HL-60 (cell line): ENCODE data around the gene IL1RAPL1.

Experiments
- DNase-seq, 2 experiments: peaks; one replicate each; pipeline ENCODE4 v3.0.0-alpha.2; 2010 to 2020; ENCODE audit warnings: low read depth in 1 of 2, low spot score in 1 of 2
- H3K27ac ChIP-seq: fragments of 250-450 bp; sonication (Bioruptor Pico); replicated peaks from 2 replicates; pipeline ENCODE4 v1.5.1; 2020; ENCODE audit warnings: mild to moderate bottlenecking, moderate library complexity
- H3K27me3 ChIP-seq: fragments of 250-450 bp; sonication (Bioruptor Pico); 2 replicates; pipeline ENCODE4 v1.5.1; 2021; ENCODE audit warnings: mild to moderate bottlenecking, moderate library complexity; ENCODE audit not compliant: insufficient read depth, poor library complexity, severe bottlenecking
- H3K4me3 ChIP-seq: replicated peaks from 2 replicates; pipeline ENCODE4 v1.5.1; 2011; ENCODE audit warnings: mild to moderate bottlenecking, control low read depth, low read length; ENCODE audit not compliant: insufficient read depth
- CTCF ChIP-seq: IDR thresholded peaks from one replicate; pipeline ENCODE4 v1.5.1; 2011; ENCODE audit warnings: low read length, control low read depth, inconsistent platforms; ENCODE audit not compliant: insufficient read depth
- GABPA ChIP-seq: IDR thresholded peaks from 2 replicates; pipeline ENCODE4 v1.6.1; 2012; ENCODE audit warnings: low read depth
- POLR2AphosphoS5 ChIP-seq: IDR thresholded peaks from 2 replicates; pipeline ENCODE4 v1.6.1; 2012; ENCODE audit warnings: low read depth
- SPI1 ChIP-seq: IDR thresholded peaks from 2 replicates; pipeline ENCODE4 v1.6.1; 2012; ENCODE audit warnings: low read depth, mild to moderate bottlenecking, borderline replicate concordance
- TF ChIP-seq, protein P1 (sequence below): IDR thresholded peaks from 2 replicates; pipeline ENCODE4 v1.6.1; 2012; ENCODE audit warnings: low read depth; ENCODE audit not compliant: insufficient replicate concordance

Gene IL1RAPL1

DNA sequence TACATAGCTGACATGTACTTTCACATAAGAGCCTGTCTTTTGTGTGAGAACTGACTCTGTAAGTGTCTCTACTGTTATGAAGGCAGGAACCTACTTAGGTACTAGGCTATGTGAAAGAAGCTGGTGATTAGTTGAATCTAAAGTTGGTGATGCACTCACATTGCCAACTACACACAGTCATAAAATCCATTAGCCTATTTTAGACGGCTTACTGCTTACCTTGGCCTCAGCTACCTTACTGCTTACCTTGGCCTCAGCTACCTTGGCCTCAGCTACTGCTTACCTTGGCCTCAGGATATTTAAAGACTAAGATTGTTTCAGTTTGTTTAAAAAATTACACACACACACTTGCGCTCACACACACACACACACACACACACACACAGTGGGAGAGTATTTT is 549.7 kb downstream of the IL1RAPL1 start:
- Histone ChIP-seq H3K4me3 (no peak overlapping the region), H3K27me3 (no peaks in the 10 kb centered on the region), H3K27ac (no peak overlapping the region)
- DNase-seq, result no peak
- TF ChIP-seq GABPA (no peak), POLR2AphosphoS5 (no peak)

GRCh38 chrX:29138003-29138402 is 550.8 kb downstream of the IL1RAPL1 start:
- TF ChIP-seq, protein P1, sequence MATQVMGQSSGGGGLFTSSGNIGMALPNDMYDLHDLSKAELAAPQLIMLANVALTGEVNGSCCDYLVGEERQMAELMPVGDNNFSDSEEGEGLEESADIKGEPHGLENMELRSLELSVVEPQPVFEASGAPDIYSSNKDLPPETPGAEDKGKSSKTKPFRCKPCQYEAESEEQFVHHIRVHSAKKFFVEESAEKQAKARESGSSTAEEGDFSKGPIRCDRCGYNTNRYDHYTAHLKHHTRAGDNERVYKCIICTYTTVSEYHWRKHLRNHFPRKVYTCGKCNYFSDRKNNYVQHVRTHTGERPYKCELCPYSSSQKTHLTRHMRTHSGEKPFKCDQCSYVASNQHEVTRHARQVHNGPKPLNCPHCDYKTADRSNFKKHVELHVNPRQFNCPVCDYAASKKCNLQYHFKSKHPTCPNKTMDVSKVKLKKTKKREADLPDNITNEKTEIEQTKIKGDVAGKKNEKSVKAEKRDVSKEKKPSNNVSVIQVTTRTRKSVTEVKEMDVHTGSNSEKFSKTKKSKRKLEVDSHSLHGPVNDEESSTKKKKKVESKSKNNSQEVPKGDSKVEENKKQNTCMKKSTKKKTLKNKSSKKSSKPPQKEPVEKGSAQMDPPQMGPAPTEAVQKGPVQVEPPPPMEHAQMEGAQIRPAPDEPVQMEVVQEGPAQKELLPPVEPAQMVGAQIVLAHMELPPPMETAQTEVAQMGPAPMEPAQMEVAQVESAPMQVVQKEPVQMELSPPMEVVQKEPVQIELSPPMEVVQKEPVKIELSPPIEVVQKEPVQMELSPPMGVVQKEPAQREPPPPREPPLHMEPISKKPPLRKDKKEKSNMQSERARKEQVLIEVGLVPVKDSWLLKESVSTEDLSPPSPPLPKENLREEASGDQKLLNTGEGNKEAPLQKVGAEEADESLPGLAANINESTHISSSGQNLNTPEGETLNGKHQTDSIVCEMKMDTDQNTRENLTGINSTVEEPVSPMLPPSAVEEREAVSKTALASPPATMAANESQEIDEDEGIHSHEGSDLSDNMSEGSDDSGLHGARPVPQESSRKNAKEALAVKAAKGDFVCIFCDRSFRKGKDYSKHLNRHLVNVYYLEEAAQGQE, result no peak
- no peak for TF ChIP-seq GABPA
- no peak for TF ChIP-seq CTCF
- no peaks in the 10 kb centered on the region for H3K27me3 ChIP-seq
- H3K4me3 ChIP-seq, result no peak overlapping the region
- no peak overlapping the region for H3K27ac ChIP-seq
- DNase-seq, result no peak

DNA sequence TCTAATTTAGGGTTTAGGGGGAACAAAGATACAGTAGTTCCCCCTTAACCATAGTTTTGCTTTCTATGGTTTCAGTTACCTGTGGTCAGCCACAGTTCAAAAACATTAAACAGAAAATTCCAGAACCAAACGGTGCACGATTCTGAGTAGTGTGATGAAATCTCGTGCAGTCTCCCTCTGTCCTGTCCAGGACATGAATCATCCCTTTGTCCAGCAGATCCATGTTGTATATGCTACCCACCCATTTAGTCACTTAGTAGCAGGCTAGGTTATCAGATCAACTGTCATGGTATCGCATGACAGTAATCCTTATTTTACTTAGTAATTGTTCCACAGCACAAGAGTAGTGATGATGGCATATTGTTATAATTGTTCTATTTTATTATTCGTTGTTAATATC is 556.1 kb downstream of the IL1RAPL1 start:
- Histone ChIP-seq H3K4me3 (no peak overlapping the region), H3K27ac (no peak overlapping the region), H3K27me3 (no peaks in the 10 kb centered on the region)
- TF ChIP-seq POLR2AphosphoS5, result no peak
- no peak for TF ChIP-seq GABPA
- TF ChIP-seq, protein P1, result no peak
- no peak for TF ChIP-seq CTCF
- no peak for TF ChIP-seq SPI1
- DNase-seq, result no peak

DNA sequence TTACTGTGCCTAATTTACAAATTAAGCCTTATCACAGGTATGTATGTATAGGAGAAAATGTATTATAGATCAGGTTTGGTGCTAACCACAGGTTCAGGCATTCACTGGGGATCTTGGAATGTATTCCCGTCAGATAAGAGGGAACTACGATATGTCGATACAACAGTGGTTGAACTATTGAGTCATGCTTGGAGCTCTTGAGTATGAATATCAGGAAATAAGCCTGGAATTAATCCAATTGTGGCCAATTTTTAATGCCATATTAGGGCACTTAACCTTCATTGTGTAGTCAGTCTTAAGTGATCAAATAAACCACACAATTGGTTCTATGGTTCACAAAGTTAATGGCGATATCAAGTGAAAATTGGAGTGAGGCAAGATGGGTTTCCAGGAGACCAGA is 556.5 kb downstream of the IL1RAPL1 start:
- TF ChIP-seq CTCF (no peak), SPI1 (no peak), GABPA (no peak), POLR2AphosphoS5 (no peak)
- TF ChIP-seq, protein P1, result no peak
- Histone ChIP-seq H3K4me3 (no peak overlapping the region), H3K27me3 (no peaks in the 10 kb centered on the region), H3K27ac (no peak overlapping the region)
- no peak for DNase-seq
